OCI-M2 (cell line): ENCODE data around the gene FSTL4.

ENCODE experiments used
- DNase-seq: peaks from one replicate; lab custom pipeline; 2025; ENCODE audit not compliant: unreplicated experiment; lab: John Stamatoyannopoulos, UW

FSTL4 gene

DNA sequence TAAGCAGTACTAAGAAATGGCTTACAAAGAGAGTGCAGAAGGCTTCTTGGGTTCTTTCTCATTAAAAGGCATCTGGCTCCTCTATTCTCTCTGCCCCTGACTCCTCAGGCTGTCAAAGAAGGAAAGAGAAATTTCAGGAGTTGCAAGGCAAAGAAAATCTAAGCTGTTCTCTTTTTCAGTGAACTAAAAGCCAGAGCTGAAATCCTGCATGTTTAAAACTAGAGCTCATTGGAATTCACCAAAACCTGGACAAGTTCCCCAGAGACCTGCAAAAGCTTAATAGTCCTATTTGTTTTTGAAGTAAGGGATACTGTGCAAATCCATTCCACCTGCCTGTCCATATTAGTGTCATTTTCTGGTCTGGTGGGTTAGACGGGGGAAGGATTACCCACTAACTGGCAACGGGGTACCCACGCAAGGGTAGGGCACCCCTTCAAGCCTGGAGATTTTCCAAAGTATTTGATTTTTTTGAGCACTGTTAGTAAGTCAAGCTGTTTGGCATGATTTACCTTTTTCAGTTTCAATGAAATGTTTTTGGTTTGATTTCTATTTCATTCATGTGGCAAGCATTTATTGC lies 179.3 kb downstream of the FSTL4 start:
- DNase-seq: no peak

- no peak for DNase-seq
Observed at GRCh38 chr5:133431326-133431865, 180.9 kb downstream of the FSTL4 start.

DNA sequence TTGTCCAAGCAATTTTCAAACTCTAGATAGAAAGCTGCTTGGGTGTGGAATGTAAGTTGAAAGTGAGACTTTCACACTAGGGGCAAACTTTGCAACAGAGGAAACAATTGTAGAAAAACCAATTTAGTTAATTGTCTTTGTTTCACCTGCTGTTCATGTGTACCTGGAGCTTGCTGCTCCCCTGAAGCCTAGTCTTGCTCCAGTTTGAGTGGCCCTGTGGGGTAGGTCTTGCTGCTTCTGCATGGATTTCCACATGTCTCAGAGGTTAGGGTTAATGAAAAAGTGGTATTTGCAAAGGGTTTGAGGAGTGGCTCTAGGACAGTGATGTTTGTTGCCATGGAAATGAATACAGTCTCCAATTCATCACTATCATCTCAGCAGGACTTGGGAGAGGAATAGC lies 182.2 kb downstream of the FSTL4 start:
- DNase-seq: no peak

DNA sequence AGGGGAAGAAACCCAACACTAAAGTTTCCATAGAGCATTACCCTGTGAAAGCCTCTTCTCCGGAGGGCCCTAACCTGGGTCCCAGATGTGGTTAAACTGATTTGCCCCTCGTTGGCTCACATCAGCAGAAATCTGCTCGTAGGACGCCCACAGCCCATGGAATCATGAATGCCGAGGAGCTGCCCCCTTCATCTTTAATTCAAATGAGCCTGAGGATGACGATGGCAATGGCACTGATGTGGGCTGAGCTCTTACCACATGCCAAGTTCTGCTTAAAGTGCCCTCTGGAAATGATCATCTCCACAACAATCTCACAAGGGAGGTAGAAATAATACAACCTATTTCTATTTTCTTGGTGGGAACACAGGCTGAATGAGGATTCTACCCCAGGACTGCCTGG lies 183.3 kb downstream of the FSTL4 start:
- no peak for DNase-seq

DNA sequence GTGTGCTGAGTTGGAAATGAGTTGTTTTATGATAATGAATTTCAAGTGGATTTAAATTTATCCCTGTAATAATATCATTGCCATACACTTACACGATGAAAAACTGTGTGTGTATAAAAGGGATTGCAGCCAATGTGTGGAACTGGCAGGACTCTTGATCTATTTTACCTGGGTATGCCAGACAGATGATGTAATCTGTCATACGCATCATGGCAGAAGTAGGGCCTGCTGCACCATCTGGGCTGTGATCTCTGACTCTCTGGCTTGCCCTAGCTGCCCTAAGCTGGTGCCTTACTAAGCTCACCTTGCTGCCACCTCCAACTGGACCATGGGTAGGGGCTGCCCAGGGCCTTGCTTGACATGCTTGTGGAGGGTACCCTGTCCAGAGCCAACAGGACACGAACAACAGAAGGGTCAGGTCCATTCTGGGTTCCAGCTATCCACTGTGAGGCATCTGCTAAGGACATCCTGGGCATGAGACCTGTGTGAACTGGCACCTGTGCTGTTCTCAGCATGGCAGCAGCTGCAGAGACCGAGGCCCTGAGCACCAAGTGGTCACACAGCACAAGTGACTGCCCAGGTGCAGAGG lies 184.2 kb downstream of the FSTL4 start:
- DNase-seq: no peak

DNA sequence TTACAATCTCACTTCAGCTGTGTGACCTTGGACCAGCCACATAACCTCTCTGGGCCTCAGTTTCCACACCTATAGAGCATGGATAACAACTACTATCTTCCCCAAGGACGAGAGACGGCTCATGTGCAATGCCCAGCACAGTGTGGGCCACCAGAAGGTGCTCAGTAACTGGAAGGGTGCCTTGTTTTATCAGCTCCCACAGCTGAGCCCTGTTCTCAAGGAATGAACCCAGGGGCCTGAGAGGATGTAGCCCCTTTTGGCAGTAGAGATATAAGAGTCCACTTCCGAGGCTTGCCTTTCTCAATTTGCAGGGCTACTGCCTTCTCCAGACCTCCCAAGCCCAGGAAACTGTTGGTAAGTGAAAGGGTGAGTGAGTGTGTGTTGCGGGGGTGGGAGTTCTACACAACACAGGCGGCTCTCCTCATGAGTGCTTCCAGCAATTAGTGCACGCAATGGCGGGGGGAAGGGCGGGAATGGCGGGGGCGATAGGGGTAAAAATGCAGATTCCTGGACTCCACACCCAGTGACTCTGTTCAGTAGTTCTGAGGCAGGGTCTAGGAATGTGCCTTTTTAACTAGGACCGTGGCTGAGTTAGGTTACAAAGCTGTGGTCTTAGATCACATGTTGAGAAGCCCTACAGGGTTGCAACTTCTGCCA lies 185.1 kb downstream of the FSTL4 start:
- no peak for DNase-seq

- DNase-seq: no peak
Observed at GRCh38 chr5:133426264-133426663, 186.1 kb downstream of the FSTL4 start.

GRCh38 chr5:133425764-133426163 lies 186.6 kb downstream of the FSTL4 start:
- no peak for DNase-seq

DNA sequence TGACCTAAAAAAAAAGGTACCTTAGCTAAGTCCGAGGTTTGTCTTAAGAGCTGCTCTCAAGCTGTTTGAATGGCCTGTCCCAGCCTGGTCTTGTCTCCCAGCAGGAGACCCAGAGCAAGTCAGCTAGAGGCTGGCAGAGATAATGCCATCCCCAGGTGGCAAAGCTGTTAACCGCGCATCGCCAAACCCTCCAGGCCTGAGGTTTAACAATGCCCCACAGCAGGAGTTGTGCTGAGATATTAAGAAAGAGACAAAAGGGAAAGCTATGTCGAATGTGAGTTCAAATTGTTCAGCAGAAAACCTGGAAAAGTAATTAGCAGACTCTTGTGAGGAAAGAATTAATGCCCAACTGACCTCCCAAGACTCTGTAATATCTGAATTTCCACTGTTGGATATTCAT lies 187.1 kb downstream of the FSTL4 start:
- DNase-seq: no peak

- DNase-seq: no peak
Observed at GRCh38 chr5:133423618-133424282, 188.6 kb downstream of the FSTL4 start.

DNA sequence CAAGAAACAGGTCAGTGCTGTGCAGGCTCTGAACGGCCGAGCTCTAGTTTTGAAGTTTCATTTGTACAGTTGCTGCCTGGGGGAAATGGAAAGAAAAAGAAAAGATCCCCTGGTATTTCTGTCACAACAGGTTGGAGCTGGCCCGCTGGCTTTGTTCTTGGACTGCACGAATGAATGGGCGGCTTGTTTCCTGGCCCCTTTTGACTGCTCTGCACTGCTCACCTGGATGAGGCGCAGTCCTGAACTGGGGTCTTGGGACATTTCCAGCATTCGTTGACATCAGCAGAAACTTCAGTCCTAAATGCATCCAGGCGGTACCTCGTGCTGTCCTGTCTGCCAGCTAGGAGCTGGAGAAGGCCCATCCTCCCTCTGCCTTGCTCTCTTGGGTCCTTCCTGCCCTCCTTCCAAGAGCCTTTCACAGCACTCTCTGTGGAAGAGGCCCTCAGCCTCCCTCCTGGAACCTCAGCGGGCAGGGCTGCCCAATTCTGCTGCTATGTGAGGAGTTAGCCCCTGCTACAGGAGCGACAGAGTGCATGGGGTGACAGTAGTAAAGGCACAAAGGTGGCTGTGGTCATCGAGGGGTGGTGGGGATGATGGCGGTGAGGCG lies 189.2 kb downstream of the FSTL4 start:
- DNase-seq: no peak

DNA sequence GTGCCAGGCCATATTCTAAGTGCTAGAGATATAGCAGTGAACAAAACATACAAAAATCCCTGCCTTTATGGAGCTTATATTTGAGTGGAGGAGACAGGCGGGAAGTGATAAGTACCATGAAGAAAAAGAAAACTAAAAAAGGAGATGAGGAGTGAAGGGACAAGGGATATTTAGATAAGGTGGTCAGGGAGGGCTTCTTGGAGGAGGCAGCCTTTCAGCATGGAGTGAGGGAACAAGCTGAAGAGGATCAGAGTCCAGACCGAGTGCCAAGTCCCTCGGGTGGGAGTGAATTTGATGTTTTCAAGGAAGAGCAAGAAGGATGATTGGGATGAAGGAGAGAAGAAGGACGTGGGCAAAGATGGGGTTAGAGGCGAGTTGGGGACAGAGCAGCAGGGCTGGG lies 190.5 kb downstream of the FSTL4 start:
- DNase-seq: no peak

GRCh38 chr5:133421394-133421793 lies 190.9 kb downstream of the FSTL4 start:
- no peak for DNase-seq

- no peak for DNase-seq
Observed at GRCh38 chr5:133420440-133421301, 191.7 kb downstream of the FSTL4 start.

DNA sequence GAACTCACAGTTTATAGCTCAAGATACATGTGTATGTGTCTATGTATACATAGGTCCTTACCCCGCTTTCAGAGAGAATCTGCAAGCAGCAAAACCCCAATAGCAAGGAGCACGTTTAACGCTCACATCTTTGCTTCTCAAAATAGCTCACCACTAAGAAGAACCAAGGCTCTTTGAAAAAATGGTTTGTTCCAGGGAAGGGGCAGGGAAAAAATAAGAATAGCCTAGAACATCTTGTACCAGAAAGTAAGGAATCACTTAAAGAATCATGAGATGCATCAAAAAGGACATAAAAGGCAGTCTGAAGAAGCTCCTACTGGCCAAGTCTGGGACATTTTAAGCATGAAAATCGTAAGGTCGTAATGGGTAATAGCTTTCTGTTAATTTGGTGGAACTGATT lies 196.4 kb downstream of the FSTL4 start:
- no peak for DNase-seq

DNA sequence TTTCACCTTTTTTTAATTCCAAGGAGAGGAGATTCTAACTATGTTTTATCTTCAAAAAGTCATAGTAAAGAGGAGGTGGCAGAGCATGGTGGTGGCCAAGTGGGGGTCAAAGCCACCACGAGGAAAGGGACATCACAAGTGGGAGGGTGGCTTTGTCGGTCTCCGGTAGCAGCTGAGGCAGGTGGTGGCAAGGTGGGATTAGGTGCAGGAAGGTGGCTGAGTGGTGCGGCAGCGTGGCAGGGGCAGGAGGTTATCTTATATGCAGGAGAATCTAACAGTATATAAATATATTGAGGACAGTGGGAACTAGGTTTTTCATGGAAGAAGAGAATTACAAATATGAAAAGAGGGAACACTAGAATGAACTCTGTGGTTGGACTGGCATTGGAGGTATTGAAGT lies 196.8 kb downstream of the FSTL4 start:
- no peak for DNase-seq

GRCh38 chr5:133412661-133413060 lies 199.7 kb downstream of the FSTL4 start:
- no peak for DNase-seq

DNA sequence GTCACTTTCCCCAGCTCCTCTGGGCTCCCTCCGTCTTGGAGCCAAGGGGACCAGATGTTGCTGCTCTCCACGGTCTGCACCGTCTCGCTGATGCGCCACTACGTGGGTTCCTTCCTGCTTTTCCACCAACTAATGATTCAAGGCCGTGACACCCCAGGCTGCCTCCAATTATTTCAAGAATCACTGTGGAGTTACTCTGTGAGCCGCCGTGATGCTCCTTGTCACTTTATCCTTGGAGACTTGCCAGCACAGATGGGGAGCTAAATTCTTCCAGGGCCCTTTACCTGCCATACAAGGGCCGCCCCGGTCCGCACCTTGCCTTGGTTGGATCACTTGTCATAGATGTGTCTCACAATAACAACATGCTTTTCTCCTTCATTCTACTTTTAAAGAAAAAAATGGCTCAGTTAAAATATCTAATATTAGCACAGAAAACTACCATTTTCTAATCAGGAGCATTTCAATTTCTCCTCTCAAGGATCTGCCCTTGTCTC lies 202.0 kb downstream of the FSTL4 start:
- DNase-seq: no peak

GRCh38 chr5:133409210-133409674 lies 203.1 kb downstream of the FSTL4 start:
- DNase-seq: no peak

DNA sequence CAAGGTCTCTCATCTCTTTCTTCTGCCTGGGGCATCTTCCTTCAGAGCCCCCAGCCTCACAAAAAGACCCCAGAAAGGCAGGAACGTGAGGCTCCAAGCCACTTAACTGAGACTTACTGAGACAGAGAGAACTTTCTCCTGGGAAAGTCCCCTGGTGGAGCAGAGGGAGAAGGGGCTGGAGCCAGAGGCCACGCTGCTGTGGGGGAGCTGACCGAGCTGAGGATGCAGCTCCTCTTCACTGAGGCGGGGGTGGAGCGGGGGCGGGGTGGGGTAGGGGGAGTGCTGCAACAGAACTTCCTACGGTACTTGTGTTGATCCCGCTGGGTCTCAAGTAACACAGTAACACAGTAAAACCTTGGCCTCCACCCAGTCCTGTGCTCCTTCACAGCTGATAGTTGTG lies 204.0 kb downstream of the FSTL4 start:
- no peak for DNase-seq
